ENCODE data around the gene ACSS2.

DNA sequence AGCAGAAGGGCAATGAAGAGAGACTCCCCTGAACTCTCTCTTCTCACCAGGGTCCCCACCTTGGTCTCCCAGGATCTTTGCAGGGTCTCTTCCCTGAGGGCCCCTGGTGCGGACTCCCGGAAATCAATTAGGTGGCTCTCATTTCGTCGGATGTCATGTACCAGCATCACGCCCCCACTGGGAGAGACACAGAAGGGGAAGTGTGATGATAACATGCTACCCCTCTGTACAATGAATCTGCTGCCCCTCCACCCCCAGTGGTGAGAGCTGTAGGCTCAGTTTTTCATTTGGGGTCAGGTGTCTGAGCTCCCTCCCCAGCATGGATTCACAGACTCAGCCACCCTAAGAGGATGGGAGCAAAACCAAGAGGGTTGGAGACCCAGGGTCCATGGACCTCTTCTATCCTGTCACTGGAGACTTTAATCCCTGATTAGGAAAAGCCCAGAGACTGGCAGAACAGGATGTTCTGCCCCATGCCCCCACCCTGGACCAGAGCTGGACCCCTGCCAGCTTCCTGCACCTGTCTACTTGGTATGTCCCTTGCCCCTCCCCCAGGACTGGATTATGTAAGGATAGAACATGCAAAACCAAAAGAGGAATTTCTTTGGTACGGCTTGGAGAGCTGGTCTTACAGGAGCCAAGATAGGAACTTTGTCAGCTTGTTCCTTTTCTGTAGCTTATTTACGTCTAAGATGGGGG is 14.9 kb upstream of the ACSS2 start:
- no peak for TF ChIP-seq ARNTL (CRISPR knock-in tag; IDR thresholded peaks at IDR 0.05; ENCODE audit: borderline replicate concordance, low read depth)
- TF ChIP-seq RARB (CRISPR knock-in tag; IDR thresholded peaks at IDR 0.05) = no peak
- no peak for TF ChIP-seq POU6F1 (CRISPR knock-in tag; IDR thresholded peaks at IDR 0.05; ENCODE audit: borderline replicate concordance, low read depth)
- TF ChIP-seq ZNF565 (CRISPR knock-in tag; conservative IDR thresholded peaks at IDR 0.05; ENCODE audit: low read depth) = no peak
- no peak for TF ChIP-seq BACH2 (CRISPR knock-in tag; IDR thresholded peaks at IDR 0.05; ENCODE audit: borderline replicate concordance)
- no peak for TF ChIP-seq GLIS3 (CRISPR knock-in tag; IDR thresholded peaks at IDR 0.05)
- no peak for TF ChIP-seq ZNF70 (CRISPR knock-in tag; IDR thresholded peaks at IDR 0.05)
- no peak for TF ChIP-seq ZFP3 (CRISPR knock-in tag; IDR thresholded peaks at IDR 0.05)
- TF ChIP-seq, protein P1, sequence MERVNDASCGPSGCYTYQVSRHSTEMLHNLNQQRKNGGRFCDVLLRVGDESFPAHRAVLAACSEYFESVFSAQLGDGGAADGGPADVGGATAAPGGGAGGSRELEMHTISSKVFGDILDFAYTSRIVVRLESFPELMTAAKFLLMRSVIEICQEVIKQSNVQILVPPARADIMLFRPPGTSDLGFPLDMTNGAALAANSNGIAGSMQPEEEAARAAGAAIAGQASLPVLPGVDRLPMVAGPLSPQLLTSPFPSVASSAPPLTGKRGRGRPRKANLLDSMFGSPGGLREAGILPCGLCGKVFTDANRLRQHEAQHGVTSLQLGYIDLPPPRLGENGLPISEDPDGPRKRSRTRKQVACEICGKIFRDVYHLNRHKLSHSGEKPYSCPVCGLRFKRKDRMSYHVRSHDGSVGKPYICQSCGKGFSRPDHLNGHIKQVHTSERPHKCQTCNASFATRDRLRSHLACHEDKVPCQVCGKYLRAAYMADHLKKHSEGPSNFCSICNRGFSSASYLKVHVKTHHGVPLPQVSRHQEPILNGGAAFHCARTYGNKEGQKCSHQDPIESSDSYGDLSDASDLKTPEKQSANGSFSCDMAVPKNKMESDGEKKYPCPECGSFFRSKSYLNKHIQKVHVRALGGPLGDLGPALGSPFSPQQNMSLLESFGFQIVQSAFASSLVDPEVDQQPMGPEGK (CRISPR knock-in tag; IDR thresholded peaks at IDR 0.05; ENCODE audit: borderline replicate concordance) = no peak
- no peak for TF ChIP-seq CREB5 (CRISPR knock-in tag; IDR thresholded peaks at IDR 0.05; ENCODE audit: low read depth)
- TF ChIP-seq ZNF8 (CRISPR knock-in tag; IDR thresholded peaks at IDR 0.05) = no peak

All from SK-N-SH treated with all-trans-retinoic acid at 6 μM for 48 hours (cell line).